ENCODE data around the gene SHBG.

- TF ChIP-seq CTCF (IDR thresholded peaks at IDR 0.05) (no peak), POLR2A (IDR thresholded peaks at IDR 0.05) (no peak)
These were observed 18.2 kb upstream of the SHBG start for GRCh38 chr17:7611635-7612293.

Data from thyroid gland (tissue), 4 donors.